CD4-positive, alpha-beta T cell treated with Interleukin-4 for 1 hour (primary cell): Measurements from ENCODE around the gene DKC1.
A peak's percentile ranks its signal among the peaks of the same experiment; 100 is the strongest.
"Not testable (repeated sequence)": the region's sequence is repeated elsewhere in the genome, so short reads cannot be mapped to it uniquely, and the experiment has no call there.

ENCODE experiments used
- DNase-seq, 2 donors: peaks; one replicate each; pipeline ENCODE4 v3.0.0-alpha.2; 2020 to 2022

The DKC1 gene

DNA sequence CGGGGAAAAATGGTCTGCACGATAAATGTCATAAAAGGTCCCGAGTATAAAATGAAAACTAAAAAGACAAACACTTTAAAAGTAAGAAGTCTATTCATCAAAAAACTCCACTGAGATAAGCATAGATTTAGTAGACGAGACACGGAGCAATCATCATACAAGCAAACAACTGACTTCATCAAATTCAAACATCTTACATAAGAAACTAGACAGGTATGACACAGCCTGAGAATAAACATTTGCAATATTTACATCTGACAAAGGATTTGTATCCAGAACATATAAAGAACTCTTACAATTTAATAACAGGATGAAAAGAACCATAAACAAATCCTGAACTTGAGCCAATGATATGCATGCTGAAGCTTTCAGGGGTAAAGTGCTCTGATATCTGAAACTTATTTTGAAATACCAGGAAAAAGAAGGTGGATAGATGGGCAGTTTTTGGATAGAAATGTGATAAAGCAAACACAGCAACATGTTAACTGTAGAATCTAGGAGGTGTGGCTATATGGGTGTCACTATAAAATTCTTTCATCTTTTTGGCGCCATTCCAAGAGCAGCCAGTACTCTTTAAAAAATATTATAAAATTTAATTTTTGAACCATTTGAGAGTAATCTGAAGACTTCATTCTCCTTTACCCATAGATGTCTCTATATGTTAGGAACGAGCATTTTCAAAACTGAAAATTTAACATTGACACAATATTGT, 30.6 kb downstream of the DKC1 start:
- DNase-seq = no peak

- no peak for DNase-seq
Observed at GRCh38 chrX:154795016-154795415, 32.4 kb downstream of the DKC1 start.

GRCh38 chrX:154797006-154797405, 34.3 kb downstream of the DKC1 start:
- no peak for DNase-seq

- DNase-seq = no peak
Observed at GRCh38 chrX:154799556-154800348, 37.1 kb downstream of the DKC1 start.

- no peak for DNase-seq
Observed at GRCh38 chrX:154800478-154801210, 38.0 kb downstream of the DKC1 start.

GRCh38 chrX:154802947-154803346, 40.3 kb downstream of the DKC1 start:
- no peak for DNase-seq

DNA sequence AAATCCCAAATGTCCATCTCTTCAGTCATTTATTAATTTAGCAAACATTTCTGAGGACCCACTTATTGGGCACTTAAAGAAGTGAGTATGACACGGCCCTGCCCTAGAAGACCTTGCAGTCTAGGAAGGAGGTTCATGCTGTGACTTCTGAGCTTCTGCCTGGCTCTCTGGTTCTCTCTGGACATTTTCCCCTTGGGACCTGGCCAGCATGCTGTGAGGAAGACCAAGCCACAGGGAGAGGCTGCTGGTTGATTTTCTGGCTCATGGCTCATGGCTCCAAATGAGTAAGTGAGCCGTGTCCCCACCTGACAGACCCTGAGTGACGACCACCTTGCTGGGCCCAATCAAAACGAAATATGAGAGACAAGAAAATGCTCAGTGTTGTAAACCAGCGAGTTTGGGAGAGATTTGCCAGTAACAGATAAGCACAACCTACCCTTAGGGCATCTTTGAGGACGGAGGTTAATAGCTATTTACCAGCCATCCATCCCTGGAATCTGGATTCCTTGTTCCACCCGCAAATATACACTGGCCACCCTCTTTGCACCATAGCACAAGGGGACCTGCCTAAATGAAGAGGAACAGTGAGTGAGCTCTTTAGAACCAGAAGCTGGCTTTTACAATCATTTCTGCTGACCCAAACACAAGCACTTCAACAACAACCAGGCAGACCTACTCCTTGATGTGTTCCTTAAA, 41.7 kb downstream of the DKC1 start:
- no peak for DNase-seq

DNA sequence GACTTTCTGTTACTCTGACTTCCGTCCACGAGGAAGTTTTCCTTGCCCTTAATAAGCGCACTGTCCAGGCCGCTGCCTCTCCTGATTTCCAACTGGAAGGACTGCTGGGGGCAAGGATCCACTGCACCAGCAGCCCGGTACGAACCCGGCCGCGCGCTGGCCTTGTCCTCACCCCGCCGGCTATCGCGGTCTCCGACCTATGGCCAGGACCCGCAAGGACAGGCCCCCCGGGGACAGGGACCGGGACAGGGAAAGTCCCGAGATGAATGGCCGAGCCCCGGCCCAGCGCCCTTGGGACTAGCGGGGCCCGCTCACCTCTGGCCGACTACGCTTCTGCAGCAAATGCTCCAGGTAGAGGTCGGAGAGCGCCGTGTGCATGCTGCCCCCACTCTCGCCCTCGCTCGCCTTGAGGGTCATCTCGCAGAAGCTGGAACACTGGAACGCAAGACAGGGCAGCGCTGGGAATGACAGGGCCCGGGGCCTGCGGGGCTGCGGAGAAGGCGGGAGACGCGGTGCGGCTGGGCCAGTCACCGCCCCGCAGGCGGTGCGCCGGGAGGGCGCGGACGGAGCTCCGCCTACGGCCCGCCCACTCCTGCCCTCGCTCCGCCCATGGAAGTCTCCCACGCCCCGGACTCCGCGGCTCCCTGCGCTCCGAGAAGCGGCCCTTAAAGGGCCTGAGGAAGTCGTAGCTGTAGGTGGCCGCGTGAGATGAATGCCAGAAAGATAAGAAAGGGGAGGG, 42.5 kb downstream of the DKC1 start, which contains the start of gene MPP1:
Gene MPP1, minus strand, starts transcription at position 529 of the 739 bp plus-strand sequence. Its CDS starts 112 bp downstream, at position 417.
- DNase-seq = peak; percentile 74 to 80

DNA sequence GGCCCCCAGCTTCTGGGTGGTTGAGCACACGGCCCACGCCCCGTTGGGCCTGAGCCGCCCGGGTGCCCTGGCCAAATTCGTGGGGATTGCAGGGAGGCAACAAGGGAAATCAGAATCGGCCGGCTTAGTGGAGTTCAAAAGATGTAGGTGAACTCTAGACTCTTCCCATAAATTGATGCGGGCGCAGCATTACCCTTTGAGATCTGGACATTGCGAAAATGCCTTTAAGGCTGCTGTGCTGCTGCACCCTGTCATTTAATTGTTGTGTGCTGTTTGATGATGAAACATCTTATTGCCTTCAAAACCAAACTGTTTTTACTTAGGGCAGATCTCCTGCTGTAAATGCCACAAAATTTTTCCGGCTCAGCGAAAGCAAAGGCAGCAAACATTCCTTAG, 43.0 kb downstream of the DKC1 start:
- no peak for DNase-seq

GRCh38 chrX:154806837-154807501, 44.3 kb downstream of the DKC1 start:
- no peak for DNase-seq

- no peak for DNase-seq
Observed at GRCh38 chrX:154809939-154810665, 47.4 kb downstream of the DKC1 start.

- no peak for DNase-seq
Observed at GRCh38 chrX:154812341-154813101, 49.9 kb downstream of the DKC1 start.

DNA sequence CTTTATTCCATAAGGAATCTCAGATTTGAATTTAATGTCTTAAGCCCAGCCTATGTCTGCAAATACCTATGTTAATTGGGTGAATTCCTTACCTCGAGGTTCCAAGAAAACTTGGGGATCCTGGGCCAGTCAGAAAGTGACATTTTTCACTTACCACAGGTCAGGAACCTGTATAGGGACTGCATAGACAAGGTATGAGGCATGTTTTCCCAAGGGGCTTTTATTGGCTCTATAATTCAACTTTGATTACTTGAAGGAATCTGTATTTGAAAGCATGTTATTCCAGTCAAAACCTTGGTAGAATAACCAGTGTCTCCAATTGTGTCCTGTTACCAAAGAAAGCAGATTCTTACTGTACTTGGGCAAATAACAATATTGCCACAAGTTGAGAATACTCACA, 51.1 kb downstream of the DKC1 start:
- DNase-seq = no peak

- DNase-seq = no peak
Observed at GRCh38 chrX:154815274-154815818, 52.7 kb downstream of the DKC1 start.

DNA sequence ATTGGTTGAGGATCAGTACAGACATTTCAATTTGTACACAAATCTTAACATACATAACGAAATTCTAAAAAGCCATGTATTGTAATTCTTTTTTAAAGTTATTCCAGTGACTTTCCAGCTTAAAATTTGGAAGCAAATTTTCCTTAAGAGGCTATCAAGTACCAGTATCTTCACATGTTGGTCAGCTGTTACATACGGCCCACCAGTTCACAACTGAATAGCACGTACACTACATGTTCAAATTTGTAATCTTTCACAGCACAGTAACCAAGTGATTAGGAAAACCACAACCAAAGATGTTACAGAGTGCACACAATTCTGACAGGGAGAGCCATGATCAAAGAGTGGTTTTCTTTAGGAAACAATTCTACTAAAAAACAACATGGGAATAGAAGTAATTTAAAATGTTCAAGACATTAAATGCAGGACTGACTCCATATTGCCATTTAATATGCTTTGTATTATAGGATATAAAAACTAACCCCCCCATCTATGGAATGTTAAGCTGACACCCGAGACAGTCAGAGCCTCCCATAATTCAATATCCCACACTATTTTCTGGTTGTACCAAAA, 53.7 kb downstream of the DKC1 start:
- not testable (repeated sequence) for DNase-seq

DNA sequence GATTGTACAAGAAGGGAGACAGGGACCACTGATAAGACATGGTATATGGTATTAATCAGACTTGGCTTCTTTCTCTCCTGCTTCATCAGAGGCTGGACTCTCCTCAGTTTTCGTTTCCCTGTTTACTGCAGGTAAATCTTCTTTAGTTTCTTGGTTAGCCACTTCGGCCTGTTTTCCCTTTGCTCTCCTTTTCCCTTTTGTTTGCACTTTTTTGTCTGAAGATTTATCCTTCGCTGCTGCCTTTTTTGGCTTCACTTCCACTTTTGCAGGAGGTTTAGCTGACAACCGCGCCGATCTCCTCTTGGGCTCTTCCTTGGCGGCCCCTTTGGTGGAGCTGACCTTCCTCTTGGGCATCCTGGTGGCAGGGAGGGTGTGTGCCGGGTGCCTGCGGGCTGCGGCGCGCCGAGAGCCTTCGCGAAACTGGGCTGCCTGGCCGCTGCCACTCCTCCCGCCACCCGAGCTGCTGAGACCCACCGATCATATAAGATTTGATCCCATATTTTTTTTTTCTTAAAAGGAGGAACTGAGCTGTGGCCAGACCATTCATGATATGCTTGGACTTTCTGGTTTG, 54.5 kb downstream of the DKC1 start:
- DNase-seq = not testable (repeated sequence)

GRCh38 chrX:154818916-154819770, 56.5 kb downstream of the DKC1 start:
- no peak for DNase-seq

- no peak for DNase-seq
Observed at GRCh38 chrX:154819771-154820341, 57.2 kb downstream of the DKC1 start.
